DMS 273 (cell line): ENCODE results near the gene EREG.

Source experiments
- DNase-seq: peaks from one replicate; lab custom pipeline; 2025; ENCODE audit not compliant: unreplicated experiment; lab: John Stamatoyannopoulos, UW

EREG gene

GRCh38 chr4:74423104-74423503 is 58.2 kb downstream of the EREG start:
- no peak for DNase-seq

- no peak for DNase-seq
Measured at GRCh38 chr4:74424111-74424510, 59.2 kb downstream of the EREG start.

GRCh38 chr4:74426101-74426500 is 61.2 kb downstream of the EREG start:
- no peak for DNase-seq

- DNase-seq = no peak
Measured at GRCh38 chr4:74428276-74428675, 63.3 kb downstream of the EREG start.

- DNase-seq = no peak
Measured at GRCh38 chr4:74431113-74431826, 66.3 kb downstream of the EREG start.

DNA sequence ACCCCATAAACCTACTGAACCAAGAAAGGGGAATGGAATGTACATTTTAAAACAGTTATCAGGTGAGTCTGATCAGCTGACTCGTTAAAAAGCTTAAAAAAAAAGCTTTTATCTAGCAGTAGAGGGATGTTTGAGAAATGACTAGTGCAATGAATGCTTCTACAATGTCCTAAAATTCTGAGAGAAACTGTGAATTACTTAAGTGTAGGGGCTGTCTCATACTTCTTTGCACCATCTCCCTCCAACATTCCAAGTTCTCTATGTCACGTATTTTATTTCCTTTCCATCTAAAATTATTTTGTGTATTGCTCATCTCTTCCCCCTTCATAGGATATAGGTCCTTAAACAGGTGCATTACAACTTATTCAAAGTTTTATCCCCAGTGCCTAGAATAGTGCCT is 68.1 kb downstream of the EREG start:
- DNase-seq = no peak

- DNase-seq = no peak
Measured at GRCh38 chr4:74433541-74434172, 68.7 kb downstream of the EREG start.

- no peak for DNase-seq
Measured at GRCh38 chr4:74435296-74435695, 70.4 kb downstream of the EREG start.

DNA sequence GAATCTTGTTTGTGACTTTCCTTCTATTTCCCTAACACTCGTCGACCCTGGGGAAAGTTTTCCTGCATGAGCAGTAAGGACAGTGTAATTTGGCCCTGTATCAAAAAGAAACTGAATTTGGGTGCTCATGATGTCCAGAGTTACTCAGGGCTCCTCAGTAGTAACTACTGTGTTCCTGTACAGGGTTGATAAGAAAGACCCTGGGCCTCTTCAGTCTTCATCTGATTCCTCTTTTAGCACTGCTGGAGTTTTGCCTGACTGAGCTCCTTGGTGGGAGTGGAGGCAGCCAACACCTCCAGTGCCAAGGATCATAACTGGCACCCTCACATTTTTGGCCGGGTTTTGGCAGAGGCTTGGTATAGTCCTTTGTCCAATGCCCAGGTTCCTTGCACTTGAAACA is 72.9 kb downstream of the EREG start:
- DNase-seq = no peak
